ENCODE data around the gene HDAC9. TPM values are rescaled to one million over a fixed set of nuclear protein-coding genes. Genes with fewer than 3 reads are reported as not detected.
A peak's percentile ranks its signal among the peaks of the same experiment; 100 is the strongest.

The HDAC9 gene
- total RNA-seq, 1 experiment from 2014 or later, result 14.7 TPM

DNA sequence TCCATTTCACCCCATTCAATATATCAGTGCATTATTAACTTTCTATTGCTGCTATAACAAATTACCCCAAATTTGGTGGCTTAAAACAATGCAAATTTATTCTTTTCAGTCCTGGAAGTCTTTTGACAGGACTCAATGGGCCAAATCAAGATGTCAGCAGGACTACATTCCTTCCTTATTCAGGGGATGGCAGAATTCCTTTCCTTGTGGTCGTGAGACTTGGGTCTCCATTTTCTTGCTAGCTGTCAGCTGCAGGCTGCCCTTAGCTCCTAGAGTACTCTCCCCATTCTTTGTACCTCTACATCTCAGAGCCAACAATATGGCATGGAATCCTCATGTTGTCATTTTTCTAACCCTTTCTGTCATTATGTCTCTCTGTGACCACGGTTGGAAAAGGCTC, 310.6 kb downstream of the HDAC9 start:
- BruUV-seq (replicated peaks), result no TSS peak
- no peaks in the 10 kb centered on the region for H3F3A ChIP-seq (ENCODE audit: insufficient read depth, low read depth)
- intact Hi-C loops (cut with micrococcal nuclease; ENCODE audit: unreplicated experiment), result no loop called here
- no peaks in the 10 kb centered on the region for H4K20me1 ChIP-seq (ENCODE audit: insufficient read depth)
- CTCF ChIA-PET, result no interaction called here
- TF ChIP-seq, protein P1, sequence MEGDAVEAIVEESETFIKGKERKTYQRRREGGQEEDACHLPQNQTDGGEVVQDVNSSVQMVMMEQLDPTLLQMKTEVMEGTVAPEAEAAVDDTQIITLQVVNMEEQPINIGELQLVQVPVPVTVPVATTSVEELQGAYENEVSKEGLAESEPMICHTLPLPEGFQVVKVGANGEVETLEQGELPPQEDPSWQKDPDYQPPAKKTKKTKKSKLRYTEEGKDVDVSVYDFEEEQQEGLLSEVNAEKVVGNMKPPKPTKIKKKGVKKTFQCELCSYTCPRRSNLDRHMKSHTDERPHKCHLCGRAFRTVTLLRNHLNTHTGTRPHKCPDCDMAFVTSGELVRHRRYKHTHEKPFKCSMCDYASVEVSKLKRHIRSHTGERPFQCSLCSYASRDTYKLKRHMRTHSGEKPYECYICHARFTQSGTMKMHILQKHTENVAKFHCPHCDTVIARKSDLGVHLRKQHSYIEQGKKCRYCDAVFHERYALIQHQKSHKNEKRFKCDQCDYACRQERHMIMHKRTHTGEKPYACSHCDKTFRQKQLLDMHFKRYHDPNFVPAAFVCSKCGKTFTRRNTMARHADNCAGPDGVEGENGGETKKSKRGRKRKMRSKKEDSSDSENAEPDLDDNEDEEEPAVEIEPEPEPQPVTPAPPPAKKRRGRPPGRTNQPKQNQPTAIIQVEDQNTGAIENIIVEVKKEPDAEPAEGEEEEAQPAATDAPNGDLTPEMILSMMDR (conservative IDR thresholded peaks at IDR 0.05), result no peak
- TF ChIP-seq EZH2 (IDR thresholded peaks at IDR 0.05; ENCODE audit: low read depth), result no peak
- H2AFZ ChIP-seq, result no peak overlapping the region; the same call in 1 of the 2 replicates
- no peaks in the 10 kb centered on the region for H3K79me2 ChIP-seq (ENCODE audit: low read depth)
- H3K27me3 ChIP-seq (ENCODE audit: insufficient read depth, low read depth), result no peaks in the 10 kb centered on the region
- no peak overlapping the region for H3K4me3 ChIP-seq
- POLR2A ChIA-PET (ENCODE audit: unreplicated experiment), result no interaction called here
- no peak for DNase-seq
- no peaks in the 10 kb centered on the region for H3K36me3 ChIP-seq (ENCODE audit: low read depth)
- H3K9me2 ChIP-seq (ENCODE audit: insufficient read depth), result no peaks in the 10 kb centered on the region
- H3K4me2 ChIP-seq, result no peak overlapping the region
- no peak overlapping the region for H3K27ac ChIP-seq
- H3K4me1 ChIP-seq (replicated peaks; ENCODE audit: insufficient read depth), result no peaks in the 10 kb centered on the region
- H3K9me3 ChIP-seq (ENCODE audit: insufficient read depth, low read depth), result no peaks in the 10 kb centered on the region

DNA sequence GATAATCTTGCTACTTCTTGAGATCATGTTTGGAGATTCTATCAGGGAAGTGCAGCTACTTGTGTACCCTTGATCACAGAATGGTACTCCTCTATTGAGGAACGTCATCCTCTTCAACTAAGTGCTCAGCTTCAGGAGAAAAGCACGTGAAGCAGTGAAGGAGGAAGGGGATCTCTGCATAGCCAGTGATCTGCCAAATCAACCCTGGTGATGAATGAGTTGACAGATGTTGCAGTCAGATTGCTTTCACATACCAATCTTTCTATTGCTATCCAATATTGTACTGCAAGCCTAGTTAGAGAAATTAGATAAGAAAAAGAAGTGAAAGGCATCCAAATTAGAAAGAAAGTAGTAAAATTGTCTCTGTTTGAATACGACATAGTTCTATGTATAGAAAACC, 312.5 kb downstream of the HDAC9 start:
- Histone ChIP-seq H3K27me3 (ENCODE audit: insufficient read depth, low read depth) (no peaks in the 10 kb centered on the region), H3K36me3 (ENCODE audit: low read depth) (no peaks in the 10 kb centered on the region), H3K4me1 (replicated peaks; ENCODE audit: insufficient read depth) (no peaks in the 10 kb centered on the region), H3K4me3 (no peak overlapping the region), H3K9me2 (ENCODE audit: insufficient read depth) (no peaks in the 10 kb centered on the region), H3K27ac (no peak overlapping the region), H3K79me2 (ENCODE audit: low read depth) (no peaks in the 10 kb centered on the region), H4K20me1 (ENCODE audit: insufficient read depth) (no peaks in the 10 kb centered on the region), H3F3A (ENCODE audit: insufficient read depth, low read depth) (no peaks in the 10 kb centered on the region), H2AFZ (peak overlapping the region; percentile 46; the same call in 1 of the 2 replicates), H3K9me3 (ENCODE audit: insufficient read depth, low read depth) (no peaks in the 10 kb centered on the region), H3K4me2 (no peak overlapping the region)
- BruUV-seq (replicated peaks), result no TSS peak
- intact Hi-C loops (cut with micrococcal nuclease; ENCODE audit: unreplicated experiment), result no loop called here
- no peak for DNase-seq
- ChIA-PET POLR2A (ENCODE audit: unreplicated experiment) (no interaction called here), CTCF (no interaction called here)
- TF ChIP-seq, protein P1 (conservative IDR thresholded peaks at IDR 0.05), result no peak
- TF ChIP-seq EZH2 (IDR thresholded peaks at IDR 0.05; ENCODE audit: low read depth), result no peak

DNA sequence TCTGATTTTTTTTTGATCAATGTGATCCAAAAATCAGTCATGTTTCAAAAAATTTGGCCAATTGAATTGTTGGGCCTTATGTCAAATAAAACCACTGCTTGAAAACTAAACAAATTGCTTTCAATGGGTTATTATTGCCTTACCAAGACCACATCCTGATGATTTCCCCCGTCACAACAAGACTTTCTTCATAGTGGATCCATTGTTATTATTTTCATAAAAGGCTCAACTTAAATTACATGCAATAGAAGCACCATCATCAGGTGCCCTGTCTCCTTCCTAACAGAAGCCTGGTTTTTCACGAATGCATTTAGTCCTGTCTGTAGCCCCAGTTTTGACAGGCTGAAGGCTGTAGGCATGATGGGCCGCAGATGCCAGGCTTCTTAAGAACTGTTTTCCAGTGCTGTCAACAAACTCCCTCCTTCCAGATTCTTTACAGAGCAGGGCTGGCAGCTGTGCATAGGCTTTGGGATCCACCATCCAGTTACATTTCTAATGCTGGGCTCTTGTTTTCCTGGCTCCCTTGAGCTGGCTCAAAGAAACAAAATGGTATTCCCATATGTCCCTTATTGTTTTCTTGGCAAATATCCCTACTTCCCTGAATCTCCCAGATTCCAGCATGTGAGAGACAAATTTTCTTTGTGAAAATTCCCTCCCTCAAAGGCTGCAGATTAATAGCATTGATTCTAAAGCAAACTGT, 319.9 kb downstream of the HDAC9 start:
- intact Hi-C loops (cut with micrococcal nuclease; ENCODE audit: unreplicated experiment), result no loop called here
- Histone ChIP-seq H3K9me2 (ENCODE audit: insufficient read depth) (no peaks in the 10 kb centered on the region; the same call in 1 of the 2 replicates), H3K4me2 (no peak overlapping the region), H3K27me3 (ENCODE audit: insufficient read depth, low read depth) (no peaks in the 10 kb centered on the region), H4K20me1 (ENCODE audit: insufficient read depth) (no peaks in the 10 kb centered on the region), H3K4me3 (no peak overlapping the region), H2AFZ (no peak overlapping the region), H3K36me3 (ENCODE audit: low read depth) (no peaks in the 10 kb centered on the region), H3K79me2 (ENCODE audit: low read depth) (no peaks in the 10 kb centered on the region), H3K9me3 (ENCODE audit: insufficient read depth, low read depth) (no peaks in the 10 kb centered on the region), H3F3A (ENCODE audit: insufficient read depth, low read depth) (no peaks in the 10 kb centered on the region; the same call in 1 of the 2 replicates), H3K27ac (no peak overlapping the region), H3K4me1 (replicated peaks; ENCODE audit: insufficient read depth) (no peaks in the 10 kb centered on the region)
- TF ChIP-seq EZH2 (IDR thresholded peaks at IDR 0.05; ENCODE audit: low read depth), result no peak
- TF ChIP-seq, protein P1 (conservative IDR thresholded peaks at IDR 0.05), result no peak
- POLR2A ChIA-PET (ENCODE audit: unreplicated experiment), result no interaction called here
- CTCF ChIA-PET, result no interaction called here
- no peak for DNase-seq
- BruUV-seq (replicated peaks), result no TSS peak

Data from PC-9 (cell line).